Smooth muscle cell (in vitro differentiated cells): ENCODE data around the gene METTL26. TPM values are rescaled to one million over a fixed set of nuclear protein-coding genes. Genes with fewer than 3 reads are reported as not detected.

Experiments
- DNase-seq: peaks from one replicate; lab custom pipeline; 2025; ENCODE audit not compliant: unreplicated experiment; lab: John Stamatoyannopoulos, UW
- H2AFZ ChIP-seq: fragments of 200-600 bp; sonication (generic); 2 replicates; pipeline ENCODE4 v1.6.0; 2016; ENCODE audit warnings: antibody characterized with exemption, low read depth, mild to moderate bottlenecking
- H3F3A ChIP-seq: fragments of 200-600 bp; sonication (generic); 2 replicates; pipeline ENCODE4 v1.6.0; 2017; ENCODE audit warnings: antibody characterized with exemption, low read depth
- H3K27ac ChIP-seq: fragments of 200-600 bp; sonication (generic); 2 replicates; pipeline ENCODE4 v1.5.1; 2016; ENCODE audit warnings: low read depth, mild to moderate bottlenecking
- H3K27me3 ChIP-seq: fragments of 200-600 bp; sonication (generic); 2 replicates; pipeline ENCODE4 v1.6.1; 2016; ENCODE audit warnings: low read depth, mild to moderate bottlenecking
- H3K36me3 ChIP-seq: fragments of 200-600 bp; sonication (generic); 2 replicates; pipeline ENCODE4 v1.5.1; 2016; ENCODE audit warnings: low read depth
- H3K4me1 ChIP-seq: fragments of 200-600 bp; sonication (generic); 2 replicates; pipeline ENCODE4 v1.5.1; 2016; ENCODE audit warnings: low read depth
- H3K4me2 ChIP-seq: fragments of 200-600 bp; sonication (generic); 2 replicates; pipeline ENCODE4 v1.6.0; 2016; ENCODE audit warnings: mild to moderate bottlenecking
- H3K4me3 ChIP-seq: fragments of 200-600 bp; sonication (generic); 2 replicates; pipeline ENCODE4 v1.5.1; 2016; ENCODE audit warnings: mild to moderate bottlenecking
- H3K79me2 ChIP-seq: fragments of 200-600 bp; sonication (generic); 2 replicates; pipeline ENCODE4 v1.6.0; 2016; ENCODE audit warnings: low read depth, mild to moderate bottlenecking
- H3K9ac ChIP-seq: fragments of 200-600 bp; sonication (generic); 2 replicates; pipeline ENCODE4 v1.6.0; 2016; ENCODE audit warnings: low read depth
- H3K9me3 ChIP-seq: fragments of 200-600 bp; sonication (generic); replicated peaks from 2 replicates; pipeline ENCODE4 v1.5.1; 2016; ENCODE audit warnings: low read depth
- H4K20me1 ChIP-seq: fragments of 200-600 bp; sonication (generic); 2 replicates; pipeline ENCODE4 v1.6.0; 2016; ENCODE audit warnings: low read depth
- CTCF ChIP-seq: fragments of 200-600 bp; sonication (generic); IDR thresholded peaks from 2 replicates; pipeline ENCODE4 v1.5.1; 2017; ENCODE audit warnings: borderline replicate concordance, mild to moderate bottlenecking, antibody characterized with exemption; ENCODE audit not compliant: insufficient read depth, poor library complexity, severe bottlenecking
- WGBS: methylation state at CpG from one replicate; pipeline ENCODE4 v1.1.7; 2016; ENCODE audit warnings: low lambda C conversion rate; 5-methylcytosine and 5-hydroxymethylcytosine counted together
- polyA plus RNA-seq: library from polyadenylated mRNA; unstranded; fragments of >200 nt; fragmentation: Nextera tagmentation; extraction: Ambion mirVana; gene quantifications from 2 replicates; pipeline ENCODE4 v1.2.1, GENCODE V29; 2016
- total RNA-seq: library from RNA; depleted of rRNA; stranded (reverse); fragments of >200 nt; gene quantifications from 2 replicates; pipeline ENCODE4 v1.2.3, GENCODE V29; 2014

The METTL26 gene
- total and polyA plus RNA-seq, 2 experiments from 2014 or later = 134 to 238 TPM

- Histone ChIP-seq H3K79me2 (peaks cover 74% of the 10 kb centered on the region), H3K4me3 (no peak overlapping the region), H3F3A (no peaks in the 10 kb centered on the region), H3K27me3 (no peaks in the 10 kb centered on the region), H3K4me1 (peaks cover 3% of the 10 kb centered on the region), H3K4me2 (no peak overlapping the region), H3K9me3 (no peaks in the 10 kb centered on the region), H4K20me1 (peaks cover 94% of the 10 kb centered on the region), H3K27ac (no peak overlapping the region), H3K9ac (no peak overlapping the region), H3K36me3 (no peaks in the 10 kb centered on the region), H2AFZ (no peak overlapping the region)
- DNase-seq = no peak
- 94% methylated on average over 13 of the region's 18 CpGs for WGBS
- no peak for TF ChIP-seq CTCF
These were observed 41.0 kb downstream of the METTL26 start for GRCh38 chr16:595094-595528.

- Histone ChIP-seq H3K4me2 (no peak overlapping the region), H3K27me3 (no peaks in the 10 kb centered on the region), H4K20me1 (peaks cover 85% of the 10 kb centered on the region), H3K9ac (no peak overlapping the region), H3K79me2 (peaks cover 72% of the 10 kb centered on the region), H3K27ac (no peak overlapping the region), H3K9me3 (no peaks in the 10 kb centered on the region), H3K4me3 (no peak overlapping the region), H3K4me1 (peaks cover 3% of the 10 kb centered on the region), H3K36me3 (no peaks in the 10 kb centered on the region), H3F3A (no peaks in the 10 kb centered on the region), H2AFZ (no peak overlapping the region)
- WGBS = 91% methylated on average over 14 of the region's 16 CpGs
- no peak for TF ChIP-seq CTCF
- DNase-seq = no peak
These were observed 42.3 kb downstream of the METTL26 start for GRCh38 chr16:593807-594206.

GRCh38 chr16:593406-593805, 42.7 kb downstream of the METTL26 start:
- Histone ChIP-seq H3K4me2 (no peak overlapping the region), H3K9ac (no peak overlapping the region)
- TF ChIP-seq CTCF = no peak

GRCh38 chr16:592518-593306, 43.4 kb downstream of the METTL26 start:
- no peaks in the 10 kb centered on the region for H3K9me3 ChIP-seq
- H3K79me2 ChIP-seq = peaks cover 68% of the 10 kb centered on the region
- H3K4me2 ChIP-seq = no peak overlapping the region
- no peak overlapping the region for H3K9ac ChIP-seq
- H3F3A ChIP-seq = no peaks in the 10 kb centered on the region
- H3K4me1 ChIP-seq = peaks cover 3% of the 10 kb centered on the region
- H3K27ac ChIP-seq = peak overlapping the region; percentile 35
- H3K27me3 ChIP-seq = no peaks in the 10 kb centered on the region
- WGBS = 91% methylated on average over 24 of the region's 24 CpGs
- no peak overlapping the region for H3K4me3 ChIP-seq
- TF ChIP-seq CTCF = no peak
- H2AFZ ChIP-seq = no peak overlapping the region
- H3K36me3 ChIP-seq = no peaks in the 10 kb centered on the region
- H4K20me1 ChIP-seq = peaks cover 74% of the 10 kb centered on the region
- DNase-seq = no peak

More at GRCh38 chr16:593406-593805, 42.7 kb downstream of the METTL26 start:
- no peaks in the 10 kb centered on the region for H3K36me3 ChIP-seq
- no peaks in the 10 kb centered on the region for H3K9me3 ChIP-seq
- H3F3A ChIP-seq = no peaks in the 10 kb centered on the region
- H3K4me3 ChIP-seq = no peak overlapping the region
- H4K20me1 ChIP-seq = peaks cover 81% of the 10 kb centered on the region
- no peaks in the 10 kb centered on the region for H3K27me3 ChIP-seq
- H3K79me2 ChIP-seq = peaks cover 68% of the 10 kb centered on the region
- H2AFZ ChIP-seq = no peak overlapping the region
- H3K4me1 ChIP-seq = peaks cover 3% of the 10 kb centered on the region
- DNase-seq = no peak
- WGBS = 69% methylated on average over 9 of the region's 9 CpGs
- peak overlapping the region; percentile 35 for H3K27ac ChIP-seq
